HG03575 (cell line): ENCODE data around the gene RGS11.
A peak's percentile ranks its signal among the peaks of the same experiment; 100 is the strongest.
"Not testable (repeated sequence)": the region's sequence is repeated elsewhere in the genome, so short reads cannot be mapped to it uniquely, and the experiment has no call there.

Experiments
- ATAC-seq: cut with Tn5 transposase; IDR thresholded peaks from one replicate; pipeline ENCODE4 v1.9.1; 2021; ENCODE audit not compliant: unreplicated experiment, insufficient number of reproducible peaks, low FRiP score; ENCODE audit errors: extremely low read depth

Gene RGS11

GRCh38 chr16:245105-245504 is 30.6 kb downstream of the RGS11 start:
- no peak for ATAC-seq

GRCh38 chr16:243348-243747 is 32.4 kb downstream of the RGS11 start:
- ATAC-seq: no peak

- ATAC-seq: no peak
Observed at GRCh38 chr16:242281-242680, 33.5 kb downstream of the RGS11 start.

- no peak for ATAC-seq
Observed at GRCh38 chr16:240559-240958, 35.2 kb downstream of the RGS11 start.

GRCh38 chr16:239948-240277 is 35.8 kb downstream of the RGS11 start:
- ATAC-seq: no peak

GRCh38 chr16:234468-235305 is 41.1 kb downstream of the RGS11 start, which contains the start of gene FAM234A:
FAM234A (plus strand) TSS chr16:234821; CDS start chr16:254414, 19,593 bp downstream.
- peak; percentile 56 for ATAC-seq

GRCh38 chr16:230949-231348 is 44.8 kb downstream of the RGS11 start:
- no peak for ATAC-seq

GRCh38 chr16:230351-230750 is 45.4 kb downstream of the RGS11 start:
- ATAC-seq: not testable (repeated sequence)

- no peak for ATAC-seq
Observed at GRCh38 chr16:229731-230281, 45.9 kb downstream of the RGS11 start.

GRCh38 chr16:228852-229730 is 46.7 kb downstream of the RGS11 start, which contains the start of gene LUC7L:
LUC7L (minus strand) TSS chr16:229449; CDS start chr16:229339, 110 bp downstream.
- ATAC-seq: no peak

GRCh38 chr16:228151-228851 is 47.4 kb downstream of the RGS11 start:
- ATAC-seq: no peak

- ATAC-seq: no peak
Observed at GRCh38 chr16:220021-220420, 55.7 kb downstream of the RGS11 start.
